Measurements from ENCODE around the gene PLA2G5. TPM values are rescaled to one million over a fixed set of nuclear protein-coding genes. Genes with fewer than 3 reads are reported as not detected.

PLA2G5 gene
- total RNA-seq, 2 experiments from 2014 or later = not detected

GRCh38 chr1:20139776-20140612, 70.0 kb downstream of the PLA2G5 start:
- DNase-seq (no peak), ATAC-seq (no peak)
- CTCF ChIA-PET = no interaction called here
- Mint-ChIP-seq H3K4me3 (no peak overlapping the region), H3K27me3 (peaks cover 3% of the 10 kb centered on the region), H3K36me3 (ENCODE audit: low read depth) (no peaks in the 10 kb centered on the region), H3K27ac (no peak overlapping the region), H3K9me3 (no peaks in the 10 kb centered on the region), H3K4me1 (ENCODE audit: low read depth) (no peaks in the 10 kb centered on the region)
- POLR2A ChIA-PET = no interaction called here
- no peak for TF ChIP-seq CTCF (IDR thresholded peaks at IDR 0.05)
- intact Hi-C loops (cut with micrococcal nuclease) = no loop called here

- no peak for ATAC-seq
- ChIA-PET POLR2A (no interaction called here), CTCF (no interaction called here)
- Mint-ChIP-seq H3K36me3 (ENCODE audit: low read depth) (no peaks in the 10 kb centered on the region), H3K4me1 (ENCODE audit: low read depth) (no peaks in the 10 kb centered on the region), H3K4me3 (no peak overlapping the region), H3K9me3 (no peaks in the 10 kb centered on the region), H3K27me3 (peaks cover under 1% of the 10 kb centered on the region), H3K27ac (no peak overlapping the region)
- intact Hi-C loops (cut with micrococcal nuclease) = no loop called here
- no peak for TF ChIP-seq CTCF (IDR thresholded peaks at IDR 0.05)
- no peak for DNase-seq
Measured at GRCh38 chr1:20141001-20141400, 71.0 kb downstream of the PLA2G5 start.

GRCh38 chr1:20141466-20141865, 71.5 kb downstream of the PLA2G5 start:
- ChIA-PET CTCF (no interaction called here), POLR2A (no interaction called here)
- no peaks in the 10 kb centered on the region for H3K9me3 Mint-ChIP-seq
- DNase-seq (no peak), ATAC-seq (no peak)
- H3K36me3 Mint-ChIP-seq (ENCODE audit: low read depth) = no peaks in the 10 kb centered on the region
- no peak for TF ChIP-seq CTCF (IDR thresholded peaks at IDR 0.05)
- H3K4me3 Mint-ChIP-seq = no peak overlapping the region
- no peaks in the 10 kb centered on the region for H3K27me3 Mint-ChIP-seq
- intact Hi-C loops (cut with micrococcal nuclease) = no loop called here
- H3K27ac Mint-ChIP-seq = no peak overlapping the region
- no peaks in the 10 kb centered on the region for H3K4me1 Mint-ChIP-seq (ENCODE audit: low read depth)

Other genes with a start within 250 kb of the PLA2G5 start
- 1 to 10 TPM; 7.3 to 8.7 TPM for gene OTUD3, start 187.8 kb upstream of the PLA2G5 start, total RNA-seq
- gene PLA2G2E, start 146.6 kb upstream of the PLA2G5 start, total RNA-seq = not detected
- not detected for gene PLA2G2A, start 90.6 kb upstream of the PLA2G5 start, total RNA-seq
- gene PLA2G2D, start 49.3 kb downstream of the PLA2G5 start, total RNA-seq = not detected
- gene PLA2G2F, start 69.1 kb downstream of the PLA2G5 start, total RNA-seq = not detected
- under 1 TPM; 0.34 to 0.45 TPM for gene UBXN10, start 115.9 kb downstream of the PLA2G5 start, total RNA-seq
- under 1 TPM; 0.29 to 0.59 TPM for gene PLA2G2C, start 116.3 kb downstream of the PLA2G5 start, total RNA-seq
- gene VWA5B1, start 220.7 kb downstream of the PLA2G5 start, total RNA-seq = not detected

Measured in activated CD8-positive, alpha-beta T cell treated with anti-CD3 and anti-CD28 coated beads for 36 hours (primary cell).